GM18508 (cell line): ENCODE data around the gene CALML5.

Experiments
- ATAC-seq: cut with Tn5 transposase; IDR thresholded peaks from one replicate; pipeline ENCODE4 v1.9.1; 2021; ENCODE audit warnings: moderate number of reproducible peaks; ENCODE audit not compliant: insufficient read depth, unreplicated experiment

The CALML5 gene

GRCh38 chr10:5503477-5503835 is 4.1 kb upstream of the CALML5 start:
- no peak for ATAC-seq

DNA sequence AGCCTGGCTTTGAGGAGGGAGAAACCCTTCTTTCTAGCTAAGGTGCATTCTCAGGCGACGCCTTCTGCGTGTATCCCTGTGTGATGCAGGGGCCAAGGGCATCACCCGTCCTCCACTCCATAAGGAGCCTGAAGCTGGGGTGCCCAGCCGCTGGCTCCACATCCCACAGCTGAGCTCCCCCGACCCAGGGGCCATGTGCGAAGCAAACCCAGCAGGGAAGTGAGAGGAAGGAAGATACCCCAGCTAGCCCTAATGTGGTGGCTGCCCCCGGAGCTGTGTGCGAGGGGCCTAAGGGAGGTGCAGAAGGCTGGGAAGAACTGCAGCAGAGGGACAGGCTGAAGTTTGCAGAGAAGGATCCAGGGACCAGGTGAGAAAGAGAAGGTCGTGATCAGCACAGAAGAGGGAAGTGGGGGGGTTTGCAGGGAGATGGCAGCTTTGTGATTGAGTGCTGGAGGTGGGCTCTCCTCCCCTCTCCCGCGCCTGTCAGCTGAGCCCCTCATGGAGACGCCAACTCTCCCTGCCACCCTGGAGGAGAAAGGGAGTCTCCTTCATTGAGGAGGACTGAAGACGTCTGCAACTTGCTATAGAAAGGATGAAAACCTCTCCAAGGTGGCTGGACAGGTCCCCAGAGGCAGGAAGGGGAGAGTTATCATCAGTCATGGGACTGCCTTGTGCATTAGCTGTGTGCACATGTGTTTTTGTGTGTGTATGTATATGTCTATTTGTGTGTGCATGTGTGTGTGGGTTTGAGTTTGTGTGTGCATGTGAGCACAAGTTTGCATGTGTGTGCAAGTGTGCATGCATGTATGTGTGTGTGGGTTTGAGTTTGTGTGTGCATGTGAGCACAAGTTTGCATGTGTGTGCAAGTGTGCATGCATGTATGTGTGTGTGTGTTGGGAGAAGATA is 3.5 kb upstream of the CALML5 start:
- ATAC-seq = no peak

GRCh38 chr10:5502061-5502521 is 2.7 kb upstream of the CALML5 start:
- ATAC-seq = no peak

GRCh38 chr10:5500910-5501309 is 1.5 kb upstream of the CALML5 start:
- no peak for ATAC-seq

GRCh38 chr10:5500162-5500670 is 846 bp upstream of the CALML5 start:
- ATAC-seq = no peak

- ATAC-seq = no peak
Observed at GRCh38 chr10:5498791-5499492, 428 bp downstream of the CALML5 start.

- ATAC-seq = no peak
Observed at GRCh38 chr10:5497948-5498730, 1.2 kb downstream of the CALML5 start.

DNA sequence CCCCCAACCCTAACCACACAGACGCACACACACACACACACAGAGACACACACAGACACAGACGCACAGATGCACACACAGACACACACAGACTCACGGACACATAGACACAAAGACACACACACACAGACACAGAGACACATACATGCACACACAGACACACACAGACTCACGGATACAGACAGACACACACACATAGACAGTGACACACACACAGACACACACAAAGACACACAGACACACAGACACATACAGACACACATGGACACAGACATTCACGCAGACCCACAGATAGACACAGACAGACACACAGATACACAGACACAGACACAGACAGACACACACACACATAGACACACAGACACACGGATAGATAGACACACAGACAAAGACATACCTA is 2.1 kb downstream of the CALML5 start:
- no peak for ATAC-seq

GRCh38 chr10:5496261-5497250 is 2.8 kb downstream of the CALML5 start:
- no peak for ATAC-seq

GRCh38 chr10:5494611-5495010 is 4.8 kb downstream of the CALML5 start:
- no peak for ATAC-seq

DNA sequence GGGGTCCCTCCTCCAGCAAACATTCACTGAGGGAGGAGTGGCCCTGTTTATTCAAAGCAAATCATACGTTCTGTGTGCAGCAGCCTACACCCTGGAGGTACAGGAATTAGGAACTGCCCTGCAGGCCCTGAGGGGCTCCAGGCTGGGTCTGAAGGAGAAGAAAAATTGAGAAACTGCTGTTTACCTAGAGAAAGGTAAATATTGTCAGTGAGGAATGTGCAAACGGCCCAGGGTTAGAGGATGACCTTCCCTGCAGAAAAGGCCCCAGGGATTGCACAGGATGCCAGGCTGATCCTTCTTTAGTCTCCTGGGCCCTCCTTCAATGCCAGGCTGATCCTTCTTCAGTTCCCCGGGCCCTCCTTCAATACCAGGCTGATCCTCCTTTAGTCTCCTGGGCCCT is 5.7 kb downstream of the CALML5 start:
- no peak for ATAC-seq

- no peak for ATAC-seq
Observed at GRCh38 chr10:5492929-5493576, 6.3 kb downstream of the CALML5 start.

DNA sequence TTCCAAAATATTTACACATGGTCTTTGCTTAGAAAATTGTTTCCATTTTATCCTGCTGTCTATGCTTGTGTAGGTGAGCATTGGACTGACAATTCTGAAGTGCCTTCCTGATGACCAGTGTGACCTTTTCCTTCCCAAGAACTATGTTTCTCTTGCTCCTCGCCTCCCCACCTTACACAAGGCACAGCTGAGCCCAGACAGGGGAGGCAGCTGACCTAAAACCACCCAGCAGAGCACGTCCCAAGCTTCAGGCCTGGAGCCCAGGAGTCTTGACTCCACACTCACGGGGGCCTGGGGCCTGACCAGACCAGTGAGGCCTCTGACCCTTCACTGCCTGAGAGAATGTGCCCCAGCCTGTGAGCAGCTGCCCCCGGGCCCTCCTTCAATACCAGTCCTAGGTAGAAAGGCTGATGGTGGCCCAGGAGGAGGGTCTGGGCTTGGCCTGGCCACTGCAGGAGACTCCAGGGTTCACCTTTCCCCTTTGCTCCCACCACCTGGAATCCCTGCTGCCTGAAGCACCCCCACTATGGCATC is 7.0 kb downstream of the CALML5 start:
- no peak for ATAC-seq

DNA sequence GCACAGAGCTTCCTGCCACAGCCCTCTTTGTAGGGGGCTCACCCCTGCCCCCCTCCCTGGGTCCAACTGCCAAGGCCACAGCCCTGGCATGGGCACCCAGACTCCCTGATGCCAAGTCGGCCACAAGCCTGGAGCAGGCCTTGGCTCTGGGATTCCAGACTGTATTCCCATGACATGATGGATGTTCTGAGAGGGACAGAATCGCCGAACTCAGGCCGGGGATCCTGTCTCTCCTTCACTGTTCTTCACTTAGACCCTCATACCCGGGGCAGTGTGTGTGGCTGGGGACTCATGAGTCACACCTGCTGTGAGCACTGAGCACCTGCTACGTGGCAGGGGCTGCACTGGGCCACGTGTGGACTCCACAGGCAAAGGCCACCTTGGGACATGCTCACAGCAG is 7.9 kb downstream of the CALML5 start:
- no peak for ATAC-seq

DNA sequence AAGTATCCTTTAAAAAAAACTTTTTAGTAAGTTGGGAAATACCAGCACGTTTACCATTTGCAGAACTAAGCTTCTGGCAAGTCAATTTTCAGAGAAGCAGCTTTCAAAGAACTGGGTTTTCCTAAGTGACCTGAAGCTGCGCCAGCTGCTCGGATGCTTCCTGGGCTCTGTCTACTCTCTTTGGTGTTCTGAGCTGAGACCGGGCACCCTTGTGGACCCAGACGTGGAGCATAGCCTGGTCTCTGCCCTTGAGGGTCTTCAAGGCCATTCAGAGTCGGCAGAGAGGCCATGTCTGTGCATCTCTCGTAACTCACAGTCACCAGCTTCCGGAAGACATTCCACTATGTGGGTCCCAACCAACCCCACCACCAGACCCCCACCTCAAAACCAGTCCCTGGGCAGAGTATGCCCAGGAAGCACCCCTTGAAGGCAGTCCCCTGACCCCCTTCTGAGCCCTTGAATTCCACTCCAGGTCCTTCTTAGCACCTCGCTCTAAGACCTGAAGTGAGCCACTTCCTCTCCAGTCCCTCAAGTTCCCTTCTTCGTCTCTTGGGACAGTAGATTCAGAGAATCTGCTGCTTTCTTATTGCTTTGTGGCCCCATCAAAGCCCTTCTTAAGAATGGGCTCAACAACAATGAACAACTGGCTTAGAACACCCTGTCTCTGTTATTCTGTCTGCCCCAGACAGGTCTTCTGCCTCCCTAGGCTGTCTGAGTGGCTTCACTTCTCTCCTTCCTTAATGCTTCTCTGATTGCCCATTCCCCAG is 8.5 kb downstream of the CALML5 start:
- ATAC-seq = no peak

GRCh38 chr10:5490032-5490431 is 9.3 kb downstream of the CALML5 start:
- ATAC-seq = no peak

GRCh38 chr10:5488272-5489161 is 10.9 kb downstream of the CALML5 start:
- ATAC-seq = no peak
